Esophagus mucosa (tissue), 1 donor: Measurements from ENCODE around the gene SLX4. TPM values are rescaled to one million over a fixed set of nuclear protein-coding genes. Genes with fewer than 3 reads are reported as not detected.
"Not testable (repeated sequence)": the region's sequence is repeated elsewhere in the genome, so short reads cannot be mapped to it uniquely, and the experiment has no call there.

Experiments
- ATAC-seq: fragments of 200-7000 bp; cut with Tn5 transposase; one replicate; pipeline ENCODE4 v1.9.1; 2020
- total RNA-seq: library from RNA; stranded (reverse); gene quantifications from one replicate; pipeline ENCODE4 v1.2.4, GENCODE V29; 2023
- donor health status: DM: yes; HTN: yes; CAD: no.

The SLX4 gene
- total RNA-seq, 1 donor from 2014 or later = 4.0 TPM

- peak; percentile 86 for ATAC-seq
Measured at GRCh38 chr16:3642397-3643094, 31.1 kb upstream of the SLX4 start.

GRCh38 chr16:3641801-3642396, 30.5 kb upstream of the SLX4 start:
- ATAC-seq = no peak

GRCh38 chr16:3640632-3641501, 29.5 kb upstream of the SLX4 start:
- no peak for ATAC-seq

- no peak for ATAC-seq
Measured at GRCh38 chr16:3640207-3640606, 28.8 kb upstream of the SLX4 start.

- ATAC-seq = no peak
Measured at GRCh38 chr16:3638916-3639644, 27.7 kb upstream of the SLX4 start.

- ATAC-seq = no peak
Measured at GRCh38 chr16:3637371-3637923, 26.0 kb upstream of the SLX4 start.

- no peak for ATAC-seq
Measured at GRCh38 chr16:3625911-3626732, 14.7 kb upstream of the SLX4 start.

GRCh38 chr16:3625331-3625730, 13.9 kb upstream of the SLX4 start:
- no peak for ATAC-seq

GRCh38 chr16:3623642-3624041, 12.2 kb upstream of the SLX4 start:
- no peak for ATAC-seq

- ATAC-seq = peak; percentile 76
Measured at GRCh38 chr16:3618769-3619141, 7.3 kb upstream of the SLX4 start.

- ATAC-seq = no peak
Measured at GRCh38 chr16:3612510-3613466, 1.4 kb upstream of the SLX4 start.

GRCh38 chr16:3610698-3611145, 684 bp downstream of the SLX4 start:
- peak; percentile 10 for ATAC-seq

- no peak for ATAC-seq
Measured at GRCh38 chr16:3609895-3610697, 1.3 kb downstream of the SLX4 start.

- ATAC-seq = not testable (repeated sequence)
Measured at GRCh38 chr16:3608976-3609375, 2.4 kb downstream of the SLX4 start.

- ATAC-seq = no peak
Measured at GRCh38 chr16:3608069-3608468, 3.3 kb downstream of the SLX4 start.

- no peak for ATAC-seq
Measured at GRCh38 chr16:3607634-3608033, 3.8 kb downstream of the SLX4 start.

GRCh38 chr16:3607161-3607560, 4.2 kb downstream of the SLX4 start:
- ATAC-seq = no peak

GRCh38 chr16:3606441-3606840, 5.0 kb downstream of the SLX4 start:
- no peak for ATAC-seq

- ATAC-seq = no peak
Measured at GRCh38 chr16:3602320-3602653, 9.1 kb downstream of the SLX4 start.
